Erythroblast (primary cell): ENCODE measurements around the gene CCHCR1.

Experiments used
- GATA1 ChIP-seq: IDR thresholded peaks from 2 replicates; pipeline ENCODE4 v1.6.1; 2011; ENCODE audit warnings: low read depth, mild to moderate bottlenecking, control low read depth, low read length, moderate library complexity
- POLR2A ChIP-seq: IDR thresholded peaks from 2 replicates; pipeline ENCODE4 v1.6.1; 2011; ENCODE audit warnings: mild to moderate bottlenecking, low read length

- no peak for TF ChIP-seq POLR2A
- TF ChIP-seq GATA1 = no peak
These were observed 16.8 kb upstream of the CCHCR1 start for GRCh38 chr6:31174378-31174777.
